Stimulated activated CD8-positive, alpha-beta memory T cell treated with anti-CD3 and anti-CD28 coated beads, Interleukin-15, amount 100 ng/mL, for 24 hours (primary cell): Measurements from ENCODE around the gene LRRC8D.

Experiments
- DNase-seq: peaks from one replicate; pipeline ENCODE4 v3.0.0-alpha.2; 2020; ENCODE audit warnings: low read depth

Gene LRRC8D

GRCh38 chr1:89870998-89871397 is 50.2 kb downstream of the LRRC8D start:
- DNase-seq, result no peak

GRCh38 chr1:89871768-89872473 is 51.1 kb downstream of the LRRC8D start:
- no peak for DNase-seq

GRCh38 chr1:89872567-89872966 is 51.7 kb downstream of the LRRC8D start:
- DNase-seq, result no peak

- DNase-seq, result no peak
Observed at GRCh38 chr1:89873288-89873687, 52.5 kb downstream of the LRRC8D start.

DNA sequence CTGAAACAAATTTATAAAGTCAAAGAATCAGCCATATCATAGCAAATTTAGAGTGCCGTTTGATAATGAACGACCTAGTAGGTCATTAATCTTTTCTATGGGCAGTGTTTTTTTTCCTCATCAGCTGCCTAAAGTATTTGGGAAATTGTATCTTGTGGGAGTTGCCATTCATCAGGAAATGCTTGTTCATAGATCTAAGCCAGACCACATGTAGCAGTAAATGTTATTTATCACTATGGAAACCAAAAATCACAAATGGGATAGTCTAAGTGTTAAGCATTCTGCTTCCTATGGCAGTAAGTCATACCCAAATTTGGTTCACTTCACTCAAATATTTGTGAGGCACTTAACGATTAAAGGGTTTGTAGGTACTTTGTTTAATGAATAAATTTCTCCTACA is 52.9 kb downstream of the LRRC8D start:
- no peak for DNase-seq

DNA sequence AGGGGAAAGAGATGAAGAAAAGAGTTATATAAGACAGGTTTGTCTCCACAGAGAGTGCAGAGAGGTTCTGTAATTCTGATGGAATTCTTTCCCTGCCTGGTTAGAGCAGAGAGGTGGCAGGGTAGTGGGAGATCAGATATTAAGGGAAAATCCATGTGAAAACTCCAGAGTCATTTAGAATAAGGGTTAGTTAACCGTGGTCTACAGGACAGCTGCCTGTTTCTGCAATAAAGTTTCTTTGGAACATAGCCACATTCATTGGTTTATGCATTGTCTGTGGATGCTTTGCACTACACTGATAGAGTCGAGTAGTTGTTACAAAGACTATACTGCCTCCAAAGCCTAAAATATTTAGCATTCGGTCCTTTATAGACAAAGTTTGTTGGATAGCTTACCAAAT is 55.6 kb downstream of the LRRC8D start:
- no peak for DNase-seq

DNA sequence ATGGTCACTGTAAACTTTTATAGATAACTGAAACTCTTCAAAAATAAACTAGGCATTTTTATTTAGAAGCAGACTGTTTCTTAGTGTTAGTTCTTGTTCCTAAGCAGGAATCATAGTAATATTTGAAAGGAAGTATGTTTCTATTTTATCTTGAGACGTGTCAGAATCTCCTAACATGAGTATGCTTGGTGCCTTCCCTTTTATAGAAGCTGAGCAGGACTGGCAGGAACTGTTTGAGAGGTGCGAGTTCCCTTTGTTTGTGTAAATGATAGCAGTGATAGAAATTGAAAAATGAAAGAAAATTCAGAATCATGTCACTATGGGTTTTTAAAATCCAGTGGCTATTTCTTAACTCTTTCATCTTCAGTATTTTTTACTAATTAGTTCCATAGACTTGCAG is 56.9 kb downstream of the LRRC8D start:
- DNase-seq, result no peak

DNA sequence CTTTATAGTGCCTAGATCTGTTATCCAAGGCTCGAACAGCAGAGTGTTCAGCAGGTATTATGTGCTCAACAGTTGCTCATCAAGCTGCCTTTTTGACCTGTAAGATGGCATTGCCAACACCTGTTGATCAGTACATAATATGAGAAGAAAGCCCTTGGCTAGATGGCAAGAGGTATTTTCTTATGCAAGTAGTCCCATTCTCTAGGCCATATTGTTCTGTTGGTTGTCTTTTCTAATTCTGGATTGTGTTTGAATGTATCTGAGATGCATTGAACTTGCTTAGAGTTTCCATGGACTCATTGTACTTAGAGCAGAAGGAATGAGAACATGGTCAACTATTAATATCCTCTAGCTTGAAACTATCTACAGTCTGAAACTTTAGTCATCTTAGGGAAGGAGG is 57.4 kb downstream of the LRRC8D start:
- no peak for DNase-seq

DNA sequence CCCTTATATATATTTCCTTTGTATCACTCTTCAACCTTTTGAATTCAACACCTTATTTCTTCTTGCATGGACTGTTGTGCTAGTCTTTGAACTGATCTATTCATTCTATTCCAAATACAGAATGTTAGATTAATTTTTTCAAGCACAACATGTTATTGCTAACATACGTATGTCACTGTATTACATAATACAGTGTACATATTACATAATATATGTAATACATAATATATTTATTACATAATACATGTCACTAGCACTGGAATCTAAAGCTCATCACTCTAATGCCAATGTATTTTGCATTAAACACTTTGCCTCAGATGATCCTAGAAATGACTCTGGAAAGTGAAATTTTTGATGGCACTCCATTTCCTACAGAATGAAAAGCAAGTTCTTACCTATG is 59.8 kb downstream of the LRRC8D start:
- DNase-seq, result no peak

GRCh38 chr1:89881415-89882058 is 60.7 kb downstream of the LRRC8D start:
- no peak for DNase-seq

DNA sequence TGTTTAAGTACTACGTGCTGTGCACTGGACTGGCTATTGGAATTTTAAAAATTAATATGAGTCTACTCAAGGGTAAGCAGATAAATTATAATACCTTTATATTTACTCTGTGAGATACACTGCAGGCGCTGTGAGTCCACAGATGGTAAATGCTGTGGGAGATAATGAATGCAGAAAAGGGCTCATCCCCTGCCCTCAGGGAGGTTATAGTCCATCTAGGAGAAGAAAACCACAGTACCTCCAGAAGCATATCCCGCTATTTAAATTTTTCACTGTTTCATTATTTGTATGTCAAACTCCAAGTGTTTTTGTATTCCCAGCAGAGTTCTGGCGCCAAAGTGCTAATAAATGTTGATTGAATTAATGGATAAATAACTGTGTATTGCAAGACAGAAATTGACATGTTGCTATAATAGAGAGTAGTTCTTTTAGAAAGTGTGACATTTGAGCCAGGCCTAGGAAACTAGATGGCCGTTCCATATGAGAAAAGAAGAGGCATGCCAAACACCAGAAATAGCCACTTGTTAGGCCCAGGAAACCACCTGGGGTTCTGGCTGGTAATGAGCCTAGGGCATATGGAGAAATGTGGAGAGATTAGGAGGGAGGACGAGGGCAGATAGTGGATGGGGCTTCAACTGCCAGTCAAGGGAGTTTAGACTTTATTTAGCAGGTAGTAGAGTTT is 61.7 kb downstream of the LRRC8D start:
- DNase-seq, result no peak

DNA sequence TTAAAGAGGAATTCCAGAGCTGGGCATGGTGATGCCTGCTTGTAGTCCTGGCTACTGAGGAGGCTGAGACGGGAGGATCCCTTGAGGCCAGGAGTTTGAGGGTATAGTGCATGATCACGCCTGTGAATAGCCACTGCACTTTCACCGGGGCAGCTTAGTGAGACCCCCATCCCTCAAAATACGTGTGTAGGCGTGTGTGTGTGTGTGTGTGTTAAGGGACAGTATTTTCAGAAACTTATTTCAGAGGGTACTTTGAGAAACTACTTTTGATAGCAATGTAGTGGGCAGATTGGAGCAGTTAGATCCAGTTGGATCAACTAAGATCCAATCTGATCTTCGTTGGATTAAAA is 62.2 kb downstream of the LRRC8D start:
- DNase-seq, result no peak

DNA sequence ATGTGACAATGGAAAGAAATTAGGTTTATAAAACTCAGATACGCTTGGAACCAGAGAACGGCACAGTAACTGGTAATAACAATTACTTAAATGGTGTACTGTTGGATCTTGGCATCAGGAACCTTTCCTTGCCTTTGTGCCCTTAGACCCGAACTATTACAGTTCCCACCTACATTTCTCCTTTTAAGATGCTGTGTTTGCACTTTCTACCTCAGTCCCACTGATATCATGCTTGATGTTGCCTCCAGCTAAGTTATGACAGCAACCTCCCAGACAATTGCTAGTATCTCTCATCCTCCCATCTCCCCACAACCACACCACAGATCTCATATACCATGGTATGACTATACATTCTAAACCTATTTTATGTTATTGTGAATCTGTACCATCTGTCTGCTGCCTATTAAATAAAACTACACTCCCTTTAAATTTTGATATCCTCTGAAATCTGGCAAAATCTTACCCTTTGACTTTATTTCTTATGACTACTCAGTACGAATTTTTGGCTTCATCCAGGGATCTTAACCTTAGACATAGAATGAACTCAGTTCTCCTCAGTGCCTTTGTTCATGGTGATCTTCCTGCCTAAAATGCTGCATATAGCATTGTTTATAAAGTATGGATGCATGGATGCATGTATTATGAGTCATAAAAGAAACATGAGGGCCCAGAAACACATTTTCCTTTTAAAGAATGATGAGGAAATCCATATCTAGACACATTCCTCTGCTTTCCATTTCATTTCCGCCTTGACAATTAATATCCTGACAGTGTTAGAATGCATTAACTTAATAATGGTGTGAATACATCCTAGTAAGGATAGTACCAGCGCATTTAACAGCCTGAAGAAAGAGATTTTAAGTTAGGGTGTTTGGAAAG is 64.1 kb downstream of the LRRC8D start:
- DNase-seq, result no peak

GRCh38 chr1:89887270-89887669 is 66.4 kb downstream of the LRRC8D start:
- DNase-seq, result no peak

DNA sequence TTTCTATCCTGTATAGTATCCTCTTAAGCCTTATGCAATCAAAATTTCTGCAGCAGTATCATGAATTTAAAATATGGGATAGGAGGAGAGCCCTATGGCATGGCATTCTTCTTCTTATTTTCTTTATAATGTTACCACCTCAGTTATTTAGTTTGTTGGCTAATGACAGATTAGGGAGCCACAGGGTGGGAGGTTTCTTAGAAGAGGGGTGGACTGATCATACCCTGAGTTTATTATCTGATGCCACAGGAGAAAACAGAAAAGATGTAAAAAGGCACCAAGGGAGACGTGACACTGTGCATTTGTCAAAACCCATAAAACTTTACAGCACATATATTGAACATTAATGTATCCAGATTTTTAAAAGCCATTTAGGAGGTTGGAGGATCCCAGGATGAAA is 66.9 kb downstream of the LRRC8D start:
- DNase-seq, result no peak

- DNase-seq, result no peak
Observed at GRCh38 chr1:89888480-89889322, 67.9 kb downstream of the LRRC8D start.

- no peak for DNase-seq
Observed at GRCh38 chr1:89889323-89889615, 68.4 kb downstream of the LRRC8D start.

- DNase-seq, result no peak
Observed at GRCh38 chr1:89890085-89890752, 69.4 kb downstream of the LRRC8D start.

DNA sequence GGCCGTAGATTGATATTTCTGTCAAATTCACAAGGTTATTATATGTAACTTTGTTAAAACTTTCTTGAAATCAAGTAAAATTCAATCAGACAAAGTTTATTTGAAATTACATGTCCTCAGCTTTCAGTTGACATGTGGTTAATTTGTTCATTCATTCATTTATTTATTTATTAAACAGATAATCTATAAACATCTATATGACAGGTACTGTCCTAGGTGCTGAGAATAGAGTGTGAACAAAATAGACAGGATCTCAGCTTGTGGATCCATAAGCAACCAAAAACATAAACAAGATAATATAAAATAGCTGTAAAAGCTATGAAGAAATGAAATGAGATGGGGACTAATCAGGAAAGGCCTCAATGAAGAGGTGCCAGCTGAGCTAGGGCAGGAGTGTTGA is 72.0 kb downstream of the LRRC8D start:
- no peak for DNase-seq

- no peak for DNase-seq
Observed at GRCh38 chr1:89894210-89895201, 73.7 kb downstream of the LRRC8D start.
